NCI-H128 (cell line): ENCODE results near the gene CASQ2.

Source experiments
- DNase-seq: peaks from one replicate; lab custom pipeline; 2025; ENCODE audit not compliant: unreplicated experiment; lab: John Stamatoyannopoulos, UW

The CASQ2 gene

DNA sequence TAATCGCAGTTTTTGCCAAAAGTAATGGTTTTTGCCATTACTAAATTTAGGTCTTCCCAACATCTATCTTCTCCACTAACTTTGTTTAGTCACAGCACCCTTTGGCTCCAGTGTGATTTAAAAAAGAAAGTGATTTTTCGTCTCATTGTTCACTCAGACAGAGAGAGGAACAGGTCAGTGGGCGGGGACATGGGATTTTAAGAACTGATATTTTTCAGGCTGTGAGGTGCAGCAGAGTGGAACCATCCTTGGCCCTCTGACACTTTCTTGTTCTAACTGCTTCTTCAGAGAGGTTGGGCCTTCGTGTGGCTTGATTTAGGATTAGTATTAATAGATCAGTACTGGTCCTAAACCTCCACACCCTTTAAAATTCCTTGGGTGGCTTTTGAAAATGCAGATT, 38.8 kb downstream of the CASQ2 start:
- no peak for DNase-seq

DNA sequence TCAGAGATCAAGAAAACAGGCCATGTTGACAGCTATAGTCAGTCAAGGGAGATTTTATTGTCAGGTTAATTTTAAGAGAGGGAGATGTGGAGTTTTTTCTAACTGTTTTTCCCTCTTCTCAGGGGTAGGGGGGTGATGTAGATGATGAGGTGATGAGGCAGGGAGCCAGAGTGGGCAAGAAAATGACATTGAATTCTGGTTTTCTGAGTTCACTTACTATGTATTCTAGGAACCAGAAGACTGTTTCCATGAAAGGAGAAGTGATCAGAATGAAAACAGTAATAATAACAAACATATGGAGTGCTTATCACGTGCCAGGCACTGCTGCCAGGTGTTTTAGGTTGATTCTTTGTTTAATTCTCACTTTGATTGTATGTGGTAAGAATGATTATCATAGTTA, 40.2 kb downstream of the CASQ2 start:
- no peak for DNase-seq

DNA sequence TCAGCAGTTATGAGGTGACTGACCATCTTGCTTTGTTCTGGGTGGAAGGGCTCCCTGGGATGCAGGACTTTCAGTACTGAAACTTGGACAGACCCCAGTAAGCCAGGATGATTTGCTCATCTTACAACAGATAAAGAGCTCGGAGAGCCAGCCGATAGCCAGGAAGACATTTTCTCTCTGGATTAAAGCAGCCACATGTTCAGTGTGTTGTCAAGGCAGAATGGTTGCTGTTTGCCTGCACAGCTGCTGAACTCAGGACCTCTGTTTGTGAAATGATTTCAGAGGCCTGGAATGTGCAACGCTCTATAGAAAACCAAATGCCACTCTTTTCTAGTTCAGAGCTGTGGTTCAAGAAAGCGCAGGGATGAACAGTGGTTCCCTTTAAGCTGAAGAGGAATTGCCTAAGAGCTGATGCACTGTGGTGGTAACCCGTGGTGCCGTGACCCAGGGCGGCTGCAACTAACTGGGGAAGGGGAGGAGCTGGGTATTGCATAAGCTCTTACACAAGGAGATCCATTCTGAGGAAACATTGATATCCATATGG, 40.7 kb downstream of the CASQ2 start:
- DNase-seq: no peak

DNA sequence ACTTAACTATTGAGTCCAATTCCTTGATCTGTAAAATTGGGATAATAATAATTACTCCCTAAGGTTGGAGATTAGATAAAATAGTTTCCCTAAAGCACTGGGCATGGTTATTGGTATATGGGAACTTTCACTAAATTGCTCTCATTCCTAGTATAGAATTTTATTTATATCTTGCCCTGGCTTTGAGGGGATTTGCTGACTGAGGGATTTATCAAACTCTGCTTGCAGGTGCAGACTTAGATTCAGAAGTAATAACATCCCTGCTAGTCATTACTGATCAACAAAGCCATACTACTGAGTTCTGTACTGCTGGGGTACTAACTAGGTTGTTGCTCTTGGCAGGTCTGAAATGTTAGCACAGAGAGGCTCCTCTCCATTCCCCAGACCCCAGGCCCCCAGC, 41.9 kb downstream of the CASQ2 start:
- DNase-seq: no peak

- no peak for DNase-seq
Measured at GRCh38 chr1:115726161-115726560, 42.4 kb downstream of the CASQ2 start.

- DNase-seq: no peak
Measured at GRCh38 chr1:115725600-115725999, 42.9 kb downstream of the CASQ2 start.

GRCh38 chr1:115723756-115724155, 44.8 kb downstream of the CASQ2 start:
- no peak for DNase-seq

GRCh38 chr1:115722221-115722620, 46.3 kb downstream of the CASQ2 start:
- no peak for DNase-seq

DNA sequence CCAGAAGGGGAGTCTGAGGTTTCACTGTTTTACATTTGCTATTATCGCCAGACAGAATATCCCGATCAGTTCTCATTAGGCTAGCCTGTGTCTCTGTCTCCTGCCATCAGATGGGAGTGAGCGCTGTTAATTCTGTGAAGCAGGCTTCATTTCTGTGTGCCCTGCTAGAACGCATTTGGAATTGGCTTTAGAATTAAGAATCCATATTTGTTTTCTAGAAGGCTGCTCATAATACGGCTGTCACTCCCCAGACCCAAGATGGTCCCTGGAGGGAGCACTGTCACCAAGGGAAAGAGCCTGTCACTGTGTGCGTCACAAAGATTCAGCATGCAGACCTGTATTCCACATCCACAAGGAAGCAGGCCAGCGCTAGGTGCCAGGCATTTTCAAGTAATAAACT, 49.2 kb downstream of the CASQ2 start:
- DNase-seq: no peak

- no peak for DNase-seq
Measured at GRCh38 chr1:115718011-115718754, 50.3 kb downstream of the CASQ2 start.

DNA sequence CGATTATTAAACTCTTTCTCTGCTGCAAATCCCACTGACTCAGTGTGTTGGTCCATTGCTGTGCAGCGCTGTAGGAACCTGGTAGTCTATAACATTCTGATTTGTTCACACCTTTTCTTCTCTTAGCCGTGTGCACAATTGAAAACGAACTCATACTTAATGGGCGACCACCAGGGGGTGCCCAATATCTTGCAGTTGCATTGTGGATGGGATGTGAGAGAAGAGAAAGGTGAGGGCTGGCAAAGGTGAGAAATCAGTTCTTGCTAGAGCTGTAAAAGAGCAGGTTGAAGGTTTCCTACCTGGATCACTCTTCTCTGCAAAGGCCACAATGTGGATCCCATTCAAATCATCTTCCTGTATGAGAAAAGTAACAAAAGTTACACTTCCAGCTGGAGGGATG, 51.0 kb downstream of the CASQ2 start:
- DNase-seq: no peak

GRCh38 chr1:115714572-115715141, 53.9 kb downstream of the CASQ2 start:
- no peak for DNase-seq

- DNase-seq: no peak
Measured at GRCh38 chr1:115713906-115714305, 54.6 kb downstream of the CASQ2 start.

DNA sequence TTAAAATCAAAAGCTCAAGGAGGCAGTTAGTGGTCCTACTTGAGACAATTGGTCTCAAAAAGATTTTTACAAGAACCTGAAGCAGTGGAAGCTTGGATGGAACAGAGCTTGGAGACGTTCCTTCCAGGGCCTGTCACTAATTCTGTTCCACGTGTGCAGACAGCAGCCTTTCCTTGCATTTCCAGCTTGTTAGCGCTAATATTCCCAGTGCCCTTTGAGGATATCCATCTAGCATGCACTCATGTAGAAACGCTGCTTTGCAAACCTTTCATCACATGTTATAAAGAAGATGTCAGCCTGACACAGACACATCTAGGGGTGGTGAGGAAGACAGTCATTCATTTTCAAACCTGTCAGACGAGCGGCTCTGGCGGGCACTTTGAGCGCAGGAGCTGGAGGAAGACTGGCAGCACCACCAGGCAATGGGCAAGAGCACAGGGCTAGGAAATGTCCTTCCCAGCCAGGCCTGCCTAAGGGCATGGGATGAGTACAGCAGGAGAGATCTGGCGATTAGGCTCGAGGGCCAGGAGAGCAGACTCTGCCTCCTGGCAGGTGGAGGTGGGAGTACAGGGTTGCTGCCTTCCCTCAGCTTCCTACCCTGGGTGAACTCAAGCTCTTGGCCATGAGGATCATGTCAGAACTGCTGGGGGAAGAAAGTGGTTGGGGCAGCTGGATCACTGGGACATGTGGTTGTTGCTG, 55.5 kb downstream of the CASQ2 start:
- no peak for DNase-seq

DNA sequence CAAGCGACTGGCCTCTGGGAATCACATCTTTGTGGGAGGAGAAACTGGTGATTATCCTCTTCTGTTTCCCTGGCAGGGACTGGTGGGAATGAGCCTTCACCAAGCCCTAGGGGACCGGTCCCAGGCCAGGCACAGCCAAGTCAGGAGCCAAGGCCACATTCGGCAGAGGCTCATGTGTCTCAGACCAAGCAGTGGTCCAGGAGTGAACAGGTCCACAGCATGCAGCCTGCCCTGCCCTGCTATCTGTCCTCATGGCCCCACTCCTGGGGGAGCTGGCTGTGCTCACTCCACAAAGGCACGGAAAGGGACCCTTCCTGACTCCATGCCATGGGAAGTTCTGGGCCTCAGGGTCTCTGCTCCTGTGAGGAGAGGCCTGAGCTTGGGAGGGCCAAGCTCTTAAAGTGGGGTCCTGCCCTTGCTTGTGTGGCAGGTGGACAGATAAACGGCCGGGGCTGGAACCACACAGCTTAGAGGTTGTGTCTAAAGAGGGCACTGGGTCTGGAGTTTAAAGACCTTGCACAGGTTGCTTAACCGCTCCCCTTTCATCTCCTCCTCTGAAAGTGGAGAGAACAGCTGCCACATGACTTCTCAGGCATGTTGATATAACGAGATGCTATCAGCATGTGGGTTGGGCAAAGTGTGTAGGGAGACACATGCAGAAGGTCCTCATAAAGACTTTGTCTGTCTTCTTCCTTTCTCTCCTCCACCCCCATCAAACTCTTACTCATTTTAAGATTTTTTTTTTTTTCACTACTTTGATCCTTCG, 57.5 kb downstream of the CASQ2 start:
- no peak for DNase-seq

DNA sequence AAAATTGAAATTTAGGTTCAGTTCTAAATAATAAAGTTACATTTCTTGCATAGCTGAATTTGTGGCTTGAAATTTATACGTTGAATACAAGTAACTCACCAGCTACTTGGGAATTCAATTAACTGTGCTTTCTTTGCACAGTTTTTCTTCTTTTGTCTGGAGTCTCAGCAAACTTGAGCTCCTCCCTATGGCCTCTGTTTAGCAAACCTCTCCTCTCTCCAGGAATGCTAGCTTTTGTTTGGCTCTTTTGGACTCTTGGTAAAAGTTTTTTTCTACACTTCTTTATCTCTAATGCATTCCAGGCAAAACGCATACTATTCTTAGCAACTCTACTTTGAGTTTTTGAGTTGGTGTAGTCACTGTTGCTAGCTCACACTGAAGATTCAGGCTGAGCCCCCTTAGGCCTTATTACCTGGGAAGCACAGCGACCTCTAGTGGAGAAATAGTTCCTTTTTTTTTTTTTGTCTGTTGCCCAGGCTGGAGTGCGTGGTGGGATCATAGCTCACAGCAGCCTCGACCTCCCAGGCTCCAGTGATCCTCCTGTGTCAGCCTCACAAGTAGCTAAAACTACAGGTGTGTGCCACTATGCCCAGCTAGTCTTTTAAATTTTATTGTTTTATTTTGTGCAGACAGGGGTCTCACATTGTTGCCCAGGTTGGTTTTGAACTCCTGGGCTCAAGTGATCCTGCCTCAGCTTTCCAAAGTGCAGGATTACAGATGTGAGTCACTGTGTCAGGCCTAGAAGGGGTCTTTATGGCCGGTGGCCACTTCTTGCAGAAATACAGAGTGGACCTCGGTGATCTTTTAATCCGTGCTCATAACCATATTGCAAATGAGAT, 61.7 kb downstream of the CASQ2 start:
- no peak for DNase-seq

- no peak for DNase-seq
Measured at GRCh38 chr1:115705963-115706362, 62.6 kb downstream of the CASQ2 start.

DNA sequence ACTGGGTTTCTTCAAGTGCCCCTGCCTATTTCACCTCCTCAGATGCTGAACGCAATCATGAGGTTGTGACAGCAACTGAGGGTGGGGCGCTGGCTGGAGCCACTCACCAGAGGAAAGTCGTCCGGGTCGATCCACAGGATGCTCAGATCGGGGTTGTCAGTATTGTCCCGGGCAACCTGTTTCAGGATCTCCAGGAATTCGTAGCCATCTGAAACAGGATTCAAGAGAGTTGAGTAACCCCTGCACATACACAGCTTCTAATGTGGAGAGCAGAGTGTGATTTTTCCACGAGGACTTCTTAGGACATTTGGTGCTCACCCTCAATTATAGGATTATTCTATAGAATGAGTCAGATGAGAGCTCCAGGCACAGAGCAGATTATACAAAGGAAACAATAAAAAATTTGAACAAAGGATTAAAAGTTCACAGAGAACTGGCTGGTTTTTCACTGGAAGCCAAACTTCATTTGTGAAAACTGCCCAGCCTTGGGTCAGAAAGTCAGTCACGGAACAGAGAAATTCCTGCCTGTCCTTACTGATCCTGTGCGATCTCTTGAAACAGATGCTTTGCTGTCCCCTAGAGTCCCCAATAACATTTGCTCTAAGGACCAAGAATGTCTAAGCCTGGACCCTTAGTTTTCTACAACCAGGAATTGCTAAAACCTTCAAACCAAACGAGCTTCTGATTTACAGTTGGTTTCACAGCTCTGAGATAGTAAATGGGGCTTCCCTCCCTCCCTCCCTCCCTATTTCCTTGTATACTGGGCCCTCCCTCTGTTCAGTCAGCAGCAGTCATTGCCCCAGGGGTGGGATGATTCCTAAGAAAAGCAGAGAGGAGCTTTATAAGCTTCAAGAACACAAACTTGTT, 63.2 kb downstream of the CASQ2 start:
- no peak for DNase-seq

- DNase-seq: no peak
Measured at GRCh38 chr1:115702959-115703358, 65.6 kb downstream of the CASQ2 start.

DNA sequence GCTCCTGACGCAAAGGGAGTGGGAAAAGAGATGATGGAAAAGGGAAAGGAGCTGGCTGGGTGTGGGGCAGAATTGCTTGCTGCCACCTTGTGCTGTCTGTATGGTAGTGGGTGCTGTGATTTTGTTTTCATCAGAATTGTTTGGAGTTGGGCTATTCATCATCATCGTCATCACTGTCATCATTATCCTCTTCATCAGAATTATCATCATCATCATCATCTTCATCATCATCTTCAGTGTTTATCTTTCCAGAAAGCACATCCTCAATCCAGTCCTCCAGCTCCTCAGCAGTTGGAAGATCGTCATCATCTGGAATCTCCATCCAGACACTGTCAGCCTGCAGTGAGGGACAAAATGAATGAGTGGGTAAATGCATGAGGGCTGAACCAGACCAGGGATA, 67.4 kb downstream of the CASQ2 start:
- DNase-seq: no peak
